IMR-90 (cell line): Measurements from ENCODE around the gene CHGA. TPM values are rescaled to one million over a fixed set of nuclear protein-coding genes. Genes with fewer than 3 reads are reported as not detected.

Source experiments
- ATAC-seq: fragments of 200-7000 bp; cut with Tn5 transposase; 2 replicates; pipeline ENCODE4 v1.9.1; 2020; ENCODE audit warnings: low read depth, mild to moderate bottlenecking, moderate library complexity
- BruUV-seq: library from RNA; stranded (reverse); fragments of 400-500 nt; replicated peaks from 2 replicates; lab custom pipeline; 2021; lab: Mats Ljungman, UMichigan
- CTCF ChIA-PET: fragments of 300-600 bp; formaldehyde crosslinking; extraction: SDS; loops from one replicate; lab custom pipeline; 2021; ENCODE audit warnings: antibody characterized with exemption; lab: Yijun Ruan, JAX
- POLR2A ChIA-PET: fragments of 300-600 bp; sonication (Branson Sonifier 250); formaldehyde crosslinking; loops from one replicate; lab custom pipeline; 2022; ENCODE audit warnings: antibody characterized with exemption; ENCODE audit not compliant: unreplicated experiment; lab: Charles Lee
- DNase-seq: peaks from one replicate; pipeline ENCODE4 v3.0.0; 2013
- H2AFZ ChIP-seq: replicated peaks from 2 replicates; pipeline ENCODE3; 2013; ENCODE audit warnings: low read length, mild to moderate bottlenecking; ENCODE audit not compliant: poor library complexity
- H2AK5ac ChIP-seq: 2 replicates; pipeline ENCODE4 v1.6.1; 2013; ENCODE audit warnings: low read depth, low read length, inconsistent platforms
- H2AK9ac ChIP-seq: replicated peaks from 2 replicates; pipeline ENCODE3; 2013; ENCODE audit warnings: mild to moderate bottlenecking, low read depth, low read length, moderate library complexity; ENCODE audit not compliant: poor library complexity
- H2BK120ac ChIP-seq: 2 replicates; pipeline ENCODE4 v1.6.1; 2013; ENCODE audit warnings: low read depth, low read length, inconsistent platforms
- H2BK15ac ChIP-seq: 3 replicates; pipeline ENCODE4 v1.6.1; 2013; ENCODE audit warnings: low read depth, low read length, inconsistent platforms
- H2BK20ac ChIP-seq: 2 replicates; pipeline ENCODE4 v1.6.1; 2013; ENCODE audit warnings: low read depth, mild to moderate bottlenecking, inconsistent platforms, low read length, moderate library complexity
- H2BK5ac ChIP-seq: 2 replicates; pipeline ENCODE4 v1.6.1; 2013; ENCODE audit warnings: mild to moderate bottlenecking, low read depth, low read length, inconsistent platforms; ENCODE audit not compliant: poor library complexity, severe bottlenecking
- H3K14ac ChIP-seq: replicated peaks from 2 replicates; pipeline ENCODE4 v1.6.1; 2013; ENCODE audit warnings: low read depth, low read length, inconsistent platforms
- H3K18ac ChIP-seq: 2 replicates; pipeline ENCODE4 v1.6.1; 2013; ENCODE audit warnings: low read depth, low read length, control low read depth
- H3K23ac ChIP-seq: 2 replicates; pipeline ENCODE4 v1.6.1; 2013; ENCODE audit warnings: low read depth, low read length, inconsistent platforms
- H3K27ac ChIP-seq: 2 replicates; pipeline ENCODE4 v1.5.1; 2013; ENCODE audit warnings: mild to moderate bottlenecking, control low read depth, low read length; ENCODE audit not compliant: insufficient read depth
- H3K27me3 ChIP-seq: 2 replicates; pipeline ENCODE4 v1.6.1; 2013; ENCODE audit warnings: low read length; ENCODE audit not compliant: control insufficient read depth, insufficient read depth
- H3K36me3 ChIP-seq: 2 replicates; pipeline ENCODE4 v1.6.1; 2013; ENCODE audit warnings: low read length, mixed read lengths; ENCODE audit not compliant: control insufficient read depth, insufficient read depth
- H3K4ac ChIP-seq: 2 replicates; pipeline ENCODE4 v1.6.1; 2013; ENCODE audit warnings: low read depth, low read length, inconsistent platforms
- H3K4me1 ChIP-seq: 2 replicates; pipeline ENCODE4 v1.6.1; 2013; ENCODE audit warnings: low read length, mixed read lengths; ENCODE audit not compliant: control insufficient read depth, insufficient read depth
- H3K4me2 ChIP-seq: 2 replicates; pipeline ENCODE4 v1.6.1; 2013; ENCODE audit warnings: low read depth, mild to moderate bottlenecking, control low read depth, low read length, moderate library complexity
- H3K4me3 ChIP-seq: 2 replicates; pipeline ENCODE4 v1.5.1; 2013; ENCODE audit warnings: low read depth, mild to moderate bottlenecking, control low read depth, low read length, moderate library complexity; ENCODE audit not compliant: insufficient read depth
- H3K56ac ChIP-seq: 2 replicates; pipeline ENCODE4 v1.6.1; 2013; ENCODE audit warnings: low read length, inconsistent platforms; ENCODE audit not compliant: insufficient read depth; ENCODE audit errors: extremely low read depth
- H3K79me1 ChIP-seq, 2 experiments: 2 replicates each; pipeline ENCODE4 v1.6.1; 2013; ENCODE audit warnings: low read length in 2 of 2, inconsistent platforms in 1 of 2, low read depth in 1 of 2
- H3K9ac ChIP-seq: 2 replicates; pipeline ENCODE4 v1.6.1; 2013; ENCODE audit warnings: low read depth, low read length, control low read depth
- H3K9me1 ChIP-seq: 2 replicates; pipeline ENCODE4 v1.6.1; 2013; ENCODE audit warnings: low read length, inconsistent platforms; ENCODE audit not compliant: insufficient read depth
- H3K9me3 ChIP-seq: 2 replicates; pipeline ENCODE4 v1.6.1; 2013; ENCODE audit warnings: low read length; ENCODE audit not compliant: control insufficient read depth, insufficient read depth
- H4K20me1 ChIP-seq: 2 replicates; pipeline ENCODE4 v1.6.1; 2013; ENCODE audit warnings: low read length, inconsistent platforms; ENCODE audit not compliant: insufficient read depth
- H4K5ac ChIP-seq: 2 replicates; pipeline ENCODE4 v1.6.1; 2013; ENCODE audit warnings: mild to moderate bottlenecking, low read depth, low read length, control low read depth
- H4K8ac ChIP-seq, 2 experiments: 2 replicates each; pipeline ENCODE4 v1.6.1; 2013; ENCODE audit warnings: low read depth in 2 of 2, low read length in 2 of 2, control low read depth in 1 of 2, inconsistent platforms in 1 of 2
- H4K91ac ChIP-seq: 2 replicates; pipeline ENCODE4 v1.6.1; 2013; ENCODE audit warnings: low read depth, low read length, inconsistent platforms; ENCODE audit not compliant: insufficient read depth
- BHLHE40 ChIP-seq: fragments of 150-350 bp; IDR thresholded peaks from 2 replicates; pipeline ENCODE4 v1.6.1; 2016; ENCODE audit warnings: mild to moderate bottlenecking, low read depth, low read length
- CEBPB ChIP-seq: IDR thresholded peaks from 2 replicates; pipeline ENCODE4 v1.6.1; 2012; ENCODE audit warnings: low read depth, low read length, improper control_type of control experiment
- CHD1 ChIP-seq: IDR thresholded peaks from 2 replicates; pipeline ENCODE4 v1.6.1; 2012; ENCODE audit warnings: low read depth, low read length, improper control_type of control experiment
- FOS ChIP-seq: fragments of 150-350 bp; IDR thresholded peaks from 2 replicates; pipeline ENCODE4 v1.6.1; 2016; ENCODE audit warnings: low read depth, low read length
- MAFK ChIP-seq: IDR thresholded peaks from 2 replicates; pipeline ENCODE4 v1.6.1; 2012; ENCODE audit warnings: low read depth, low read length, improper control_type of control experiment
- MAZ ChIP-seq: IDR thresholded peaks from 2 replicates; pipeline ENCODE4 v1.6.1; 2012; ENCODE audit warnings: low read depth, mild to moderate bottlenecking, low read length, improper control_type of control experiment, moderate library complexity, borderline replicate concordance
- MXI1 ChIP-seq: IDR thresholded peaks from 2 replicates; pipeline ENCODE4 v1.6.1; 2012; ENCODE audit warnings: low read depth, mild to moderate bottlenecking, low read length, moderate library complexity, borderline replicate concordance
- NFE2L2 ChIP-seq: fragments of 150-350 bp; IDR thresholded peaks from 2 replicates; pipeline ENCODE4 v1.6.1; 2016; ENCODE audit warnings: low read depth, mild to moderate bottlenecking, low read length
- POLR2A ChIP-seq: IDR thresholded peaks from 2 replicates; pipeline ENCODE4 v1.6.1; 2012; ENCODE audit warnings: mild to moderate bottlenecking, low read depth, low read length
- RAD21 ChIP-seq: IDR thresholded peaks from 2 replicates; pipeline ENCODE4 v1.6.1; 2012; ENCODE audit warnings: low read length, improper control_type of control experiment
- RCOR1 ChIP-seq: IDR thresholded peaks from 2 replicates; pipeline ENCODE4 v1.6.1; 2012; ENCODE audit warnings: mild to moderate bottlenecking, low read length, improper control_type of control experiment; ENCODE audit not compliant: insufficient replicate concordance
- RFX5 ChIP-seq: IDR thresholded peaks from 2 replicates; pipeline ENCODE4 v1.8.0; 2012; ENCODE audit warnings: low read depth, mild to moderate bottlenecking, low read length, moderate library complexity
- SMC3 ChIP-seq: fragments of 150-350 bp; IDR thresholded peaks from 2 replicates; pipeline ENCODE4 v1.6.1; 2016; ENCODE audit warnings: low read depth, mild to moderate bottlenecking, antibody characterized with exemption, low read length, moderate library complexity
- WGBS, 2 experiments: methylation state at CpG; one replicate each; pipeline versions ENCODE4 v1.1.5 to v1.1.7; 2013; ENCODE audit warnings: missing lambda C conversion rate in 2 of 2; ENCODE audit not compliant: insufficient read length in 1 of 2; ENCODE audit errors: extremely low coverage in 2 of 2; 5-methylcytosine and 5-hydroxymethylcytosine counted together
- dilution Hi-C: fragments of 300-500 bp; cut with HindIII; formaldehyde crosslinking; loops from one replicate; pipeline ENCODE4 v1.14.3; 2018; ENCODE audit warnings: low sequenced_read_pairs; ENCODE audit not compliant: unreplicated experiment
- in situ Hi-C: fragments of 300-500 bp; cut with MboI; formaldehyde crosslinking; loops from 3 replicates; pipeline ENCODE4 v1.14.3; 2019; ENCODE audit warnings: low sequenced_read_pairs, inconsistent platforms, mixed read lengths
- intact Hi-C: fragments of 100-400 bp; cut with micrococcal nuclease; formaldehyde crosslinking; loops from 2 replicates; pipeline ENCODE4 v1.10.0; 2022
- polyA plus RNA-seq, 3 experiments: library from polyadenylated mRNA; depleted of rRNA; stranded (reverse); fragments of >200 nt; gene quantifications; 2 replicates each; pipeline ENCODE4 v1.2.3, GENCODE V29; 2012; ENCODE audit warnings: low replicate concordance in 1 of 3
- total RNA-seq: library from RNA; depleted of rRNA; stranded (reverse); fragments of >200 nt; gene quantifications from 2 replicates; pipeline ENCODE4 v1.2.3, GENCODE V29; 2012
- TF ChIP-seq, protein P1 (sequence below): fragments of 150-350 bp; IDR thresholded peaks from 2 replicates; pipeline ENCODE4 v1.6.1; 2016; ENCODE audit warnings: low read depth, mild to moderate bottlenecking, low read length, moderate library complexity, borderline replicate concordance
- TF ChIP-seq, protein P2 (sequence below): fragments of 150-350 bp; IDR thresholded peaks from 2 replicates; pipeline ENCODE4 v1.6.1; 2017; ENCODE audit warnings: mild to moderate bottlenecking, antibody characterized with exemption, low read length, low read depth
- TF ChIP-seq, protein P3 (sequence below): conservative IDR thresholded peaks from 2 replicates; pipeline ENCODE4 v1.5.1; 2012; ENCODE audit warnings: mild to moderate bottlenecking, low read depth, low read length, improper control_type of control experiment

CHGA gene
- total and polyA plus RNA-seq, 2 of the 4 experiments (the other 2 are of a cell fraction), result not detected

DNA sequence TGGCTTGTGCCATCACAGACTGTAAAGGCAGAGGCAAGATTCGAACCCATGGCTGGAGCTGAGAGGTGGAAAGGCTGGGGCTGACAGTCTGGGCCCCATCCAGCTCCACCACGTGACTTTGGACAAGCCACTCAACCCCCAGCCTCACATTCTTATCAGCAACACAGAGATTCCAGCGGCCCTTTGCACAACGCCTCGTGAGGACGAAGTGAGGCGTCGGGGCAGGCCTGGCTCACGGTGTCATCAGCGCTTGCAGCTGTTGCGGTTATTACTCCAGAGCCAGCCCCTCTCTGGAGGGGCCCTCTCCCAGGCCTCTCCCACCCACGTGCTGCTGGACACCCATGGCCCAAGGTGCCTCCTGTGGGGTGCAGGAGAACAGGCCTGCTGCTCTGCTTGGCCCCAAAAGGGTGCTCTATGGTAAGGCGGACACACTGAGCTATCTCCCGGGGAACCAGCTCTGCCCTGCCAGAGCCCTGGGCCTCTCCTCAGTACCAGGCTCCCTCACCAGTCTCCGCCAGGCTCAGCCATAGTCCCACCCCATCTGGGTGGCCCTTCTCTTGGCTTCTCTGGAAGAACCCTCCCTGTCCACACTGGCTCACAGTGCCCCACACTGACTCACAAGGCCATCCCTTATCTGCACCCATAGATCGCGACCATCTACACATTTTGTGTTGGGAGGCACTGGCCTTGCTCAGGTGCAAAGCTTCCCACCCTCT, 21.1 kb downstream of the CHGA start:
- Histone ChIP-seq H3K27ac (no peak overlapping the region), H3K56ac (no peak overlapping the region), H3K27me3 (no peaks in the 10 kb centered on the region), H2BK15ac (no peak overlapping the region), H4K20me1 (no peaks in the 10 kb centered on the region), H3K14ac (no peak overlapping the region), H2AK9ac (no peak overlapping the region), H3K9ac (no peak overlapping the region), H3K4me3 (no peak overlapping the region), H3K4me1 (no peaks in the 10 kb centered on the region), H3K36me3 (no peaks in the 10 kb centered on the region; the same call in 1 of the 2 replicates), H2BK20ac (no peak overlapping the region), H4K8ac (no peak overlapping the region), H3K18ac (no peak overlapping the region), H3K4me2 (no peak overlapping the region), H4K5ac (no peak overlapping the region), H3K79me1 (no peaks in the 10 kb centered on the region), H3K9me1 (no peaks in the 10 kb centered on the region), H3K23ac (no peak overlapping the region), H3K4ac (no peak overlapping the region), H2AFZ (no peak overlapping the region), H2AK5ac (no peak overlapping the region), H2BK120ac (no peak overlapping the region), H2BK5ac (no peak overlapping the region), H3K9me3 (no peaks in the 10 kb centered on the region), H4K91ac (no peak overlapping the region)
- ChIA-PET CTCF (no interaction called here), POLR2A (no interaction called here)
- no TSS peak for BruUV-seq
- in situ Hi-C loops (no loop called here), dilution Hi-C loops (no loop called here), intact Hi-C loops (no loop called here)
- TF ChIP-seq, protein P1, sequence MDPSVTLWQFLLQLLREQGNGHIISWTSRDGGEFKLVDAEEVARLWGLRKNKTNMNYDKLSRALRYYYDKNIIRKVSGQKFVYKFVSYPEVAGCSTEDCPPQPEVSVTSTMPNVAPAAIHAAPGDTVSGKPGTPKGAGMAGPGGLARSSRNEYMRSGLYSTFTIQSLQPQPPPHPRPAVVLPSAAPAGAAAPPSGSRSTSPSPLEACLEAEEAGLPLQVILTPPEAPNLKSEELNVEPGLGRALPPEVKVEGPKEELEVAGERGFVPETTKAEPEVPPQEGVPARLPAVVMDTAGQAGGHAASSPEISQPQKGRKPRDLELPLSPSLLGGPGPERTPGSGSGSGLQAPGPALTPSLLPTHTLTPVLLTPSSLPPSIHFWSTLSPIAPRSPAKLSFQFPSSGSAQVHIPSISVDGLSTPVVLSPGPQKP, result no peak
- TF ChIP-seq RFX5 (no peak), CEBPB (no peak), MAFK (no peak), SMC3 (no peak), FOS (no peak), RAD21 (no peak), MXI1 (no peak), BHLHE40 (no peak), CHD1 (no peak), MAZ (no peak), POLR2A (no peak), RCOR1 (no peak), NFE2L2 (no peak)
- TF ChIP-seq, protein P2, sequence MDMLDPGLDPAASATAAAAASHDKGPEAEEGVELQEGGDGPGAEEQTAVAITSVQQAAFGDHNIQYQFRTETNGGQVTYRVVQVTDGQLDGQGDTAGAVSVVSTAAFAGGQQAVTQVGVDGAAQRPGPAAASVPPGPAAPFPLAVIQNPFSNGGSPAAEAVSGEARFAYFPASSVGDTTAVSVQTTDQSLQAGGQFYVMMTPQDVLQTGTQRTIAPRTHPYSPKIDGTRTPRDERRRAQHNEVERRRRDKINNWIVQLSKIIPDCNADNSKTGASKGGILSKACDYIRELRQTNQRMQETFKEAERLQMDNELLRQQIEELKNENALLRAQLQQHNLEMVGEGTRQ, result no peak
- TF ChIP-seq, protein P3, sequence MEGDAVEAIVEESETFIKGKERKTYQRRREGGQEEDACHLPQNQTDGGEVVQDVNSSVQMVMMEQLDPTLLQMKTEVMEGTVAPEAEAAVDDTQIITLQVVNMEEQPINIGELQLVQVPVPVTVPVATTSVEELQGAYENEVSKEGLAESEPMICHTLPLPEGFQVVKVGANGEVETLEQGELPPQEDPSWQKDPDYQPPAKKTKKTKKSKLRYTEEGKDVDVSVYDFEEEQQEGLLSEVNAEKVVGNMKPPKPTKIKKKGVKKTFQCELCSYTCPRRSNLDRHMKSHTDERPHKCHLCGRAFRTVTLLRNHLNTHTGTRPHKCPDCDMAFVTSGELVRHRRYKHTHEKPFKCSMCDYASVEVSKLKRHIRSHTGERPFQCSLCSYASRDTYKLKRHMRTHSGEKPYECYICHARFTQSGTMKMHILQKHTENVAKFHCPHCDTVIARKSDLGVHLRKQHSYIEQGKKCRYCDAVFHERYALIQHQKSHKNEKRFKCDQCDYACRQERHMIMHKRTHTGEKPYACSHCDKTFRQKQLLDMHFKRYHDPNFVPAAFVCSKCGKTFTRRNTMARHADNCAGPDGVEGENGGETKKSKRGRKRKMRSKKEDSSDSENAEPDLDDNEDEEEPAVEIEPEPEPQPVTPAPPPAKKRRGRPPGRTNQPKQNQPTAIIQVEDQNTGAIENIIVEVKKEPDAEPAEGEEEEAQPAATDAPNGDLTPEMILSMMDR, result no peak
- 63% methylated on average over 11 of the region's 17 CpGs; no CpG with 5 or more reads in 1 of the 2 experiments for WGBS, 2 experiments
- DNase-seq (peak; percentile 5), ATAC-seq (no peak)
